Mesothelial cell of epicardium (in vitro differentiated cells): ENCODE measurements around the gene CD8B2. TPM values are rescaled to one million over a fixed set of nuclear protein-coding genes. Genes with fewer than 3 reads are reported as not detected.
A peak's percentile ranks its signal among the peaks of the same experiment; 100 is the strongest.

ENCODE experiments used
- DNase-seq, 2 experiments: peaks; one replicate each; pipeline ENCODE4 v3.0.0; 2021; ENCODE audit warnings: low spot score in 2 of 2; ENCODE audit not compliant: unreplicated experiment in 2 of 2
- H3K27ac Mint-ChIP-seq: 2 replicates; pipeline ENCODE4 v1.8.0; 2021; ENCODE audit warnings: mixed read lengths
- H3K27me3 Mint-ChIP-seq: 2 replicates; pipeline ENCODE4 v1.8.0; 2021; ENCODE audit warnings: low read depth, mixed read lengths
- H3K36me3 Mint-ChIP-seq: 2 replicates; pipeline ENCODE4 v1.8.0; 2021; ENCODE audit warnings: mixed read lengths
- H3K4me1 Mint-ChIP-seq: 2 replicates; pipeline ENCODE4 v1.8.0; 2021; ENCODE audit warnings: mixed read lengths
- H3K4me3 Mint-ChIP-seq: 2 replicates; pipeline ENCODE4 v1.8.0; 2021; ENCODE audit warnings: mild to moderate bottlenecking, moderate library complexity, mixed read lengths
- H3K9me3 Mint-ChIP-seq: 2 replicates; pipeline ENCODE4 v1.8.0; 2021; ENCODE audit warnings: mixed read lengths
- total RNA-seq: library from RNA; stranded (reverse); gene quantifications from 3 replicates; pipeline ENCODE4 v1.2.1, GENCODE V29; 2021
- TF ChIP-seq, protein P1 (sequence below): fragments of 200-600 bp; sonication (generic); IDR thresholded peaks from one replicate; pipeline ENCODE4 v1.5.0; 2021; ENCODE audit warnings: antibody characterized with exemption; ENCODE audit not compliant: unreplicated experiment

Gene CD8B2
- total RNA-seq, 1 donor from 2014 or later = not detected

DNA sequence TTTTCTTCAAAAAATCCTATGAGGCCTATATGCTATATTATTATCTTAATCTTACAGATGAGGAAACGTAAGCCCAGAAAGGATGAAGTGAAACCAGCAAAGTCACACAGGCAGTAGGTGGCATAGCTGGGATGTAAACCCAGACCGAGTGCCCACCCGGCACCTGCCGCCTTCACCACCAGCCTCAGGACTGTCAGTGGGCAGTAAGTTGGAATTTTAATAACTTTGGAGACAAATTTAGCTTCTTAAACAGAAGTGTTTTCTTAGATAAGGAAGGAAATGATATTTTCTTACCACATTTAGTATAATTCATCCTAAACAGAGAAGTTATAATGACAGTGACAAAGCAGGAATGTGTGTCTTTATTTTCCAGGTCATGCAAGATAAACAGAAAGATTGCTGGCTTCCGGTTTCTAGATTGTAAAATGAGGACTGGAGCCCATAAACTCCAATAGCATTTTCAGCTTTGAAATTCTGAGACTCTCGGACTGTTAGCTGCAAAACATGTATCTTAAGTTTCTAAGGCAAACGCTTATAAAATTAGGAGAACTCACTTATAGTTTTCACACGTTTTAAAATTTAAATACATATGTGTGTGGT, 59.3 kb downstream of the CD8B2 start:
- Mint-ChIP-seq H3K27ac (no peak overlapping the region), H3K4me1 (peaks cover 27% of the 10 kb centered on the region), H3K36me3 (no peaks in the 10 kb centered on the region), H3K9me3 (no peaks in the 10 kb centered on the region), H3K4me3 (no peak overlapping the region), H3K27me3 (peaks cover 4% of the 10 kb centered on the region)
- TF ChIP-seq, protein P1, sequence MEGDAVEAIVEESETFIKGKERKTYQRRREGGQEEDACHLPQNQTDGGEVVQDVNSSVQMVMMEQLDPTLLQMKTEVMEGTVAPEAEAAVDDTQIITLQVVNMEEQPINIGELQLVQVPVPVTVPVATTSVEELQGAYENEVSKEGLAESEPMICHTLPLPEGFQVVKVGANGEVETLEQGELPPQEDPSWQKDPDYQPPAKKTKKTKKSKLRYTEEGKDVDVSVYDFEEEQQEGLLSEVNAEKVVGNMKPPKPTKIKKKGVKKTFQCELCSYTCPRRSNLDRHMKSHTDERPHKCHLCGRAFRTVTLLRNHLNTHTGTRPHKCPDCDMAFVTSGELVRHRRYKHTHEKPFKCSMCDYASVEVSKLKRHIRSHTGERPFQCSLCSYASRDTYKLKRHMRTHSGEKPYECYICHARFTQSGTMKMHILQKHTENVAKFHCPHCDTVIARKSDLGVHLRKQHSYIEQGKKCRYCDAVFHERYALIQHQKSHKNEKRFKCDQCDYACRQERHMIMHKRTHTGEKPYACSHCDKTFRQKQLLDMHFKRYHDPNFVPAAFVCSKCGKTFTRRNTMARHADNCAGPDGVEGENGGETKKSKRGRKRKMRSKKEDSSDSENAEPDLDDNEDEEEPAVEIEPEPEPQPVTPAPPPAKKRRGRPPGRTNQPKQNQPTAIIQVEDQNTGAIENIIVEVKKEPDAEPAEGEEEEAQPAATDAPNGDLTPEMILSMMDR = no peak
- no peak for DNase-seq

DNA sequence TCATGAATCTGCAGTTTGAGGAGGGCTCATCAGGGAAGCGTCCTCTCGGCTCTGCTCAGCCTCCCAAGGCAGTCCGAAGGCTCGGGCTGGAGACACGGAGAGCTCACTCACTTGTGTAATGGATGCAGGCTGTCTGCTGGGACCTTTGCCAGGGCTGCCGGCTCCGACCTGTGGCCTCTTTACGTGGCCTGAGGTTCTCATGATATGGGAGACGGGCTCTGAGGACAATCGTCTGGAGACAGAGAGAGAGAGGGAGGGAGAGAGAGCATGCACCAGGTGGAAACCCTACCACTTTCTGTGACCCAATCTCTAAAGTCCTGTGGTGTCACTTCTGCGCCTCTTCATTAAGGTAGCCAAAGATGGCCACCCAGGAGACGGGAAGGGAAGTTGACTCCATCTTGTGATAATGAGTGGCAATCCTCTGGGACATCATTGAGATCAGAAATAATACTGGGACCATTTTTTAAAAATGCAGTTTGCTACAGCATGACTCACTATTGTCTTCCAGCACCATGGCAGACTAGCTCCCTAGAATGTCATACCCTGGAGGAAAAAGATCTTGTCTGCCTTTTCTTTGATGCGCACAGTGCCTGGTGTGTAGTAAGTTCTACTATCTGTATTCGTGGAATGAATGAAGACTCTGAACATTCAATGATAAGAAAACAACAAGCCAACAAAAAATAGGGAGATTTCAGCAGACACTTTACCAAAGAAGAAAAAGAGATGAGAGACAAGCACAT, 60.2 kb downstream of the CD8B2 start:
- peaks cover 31% of the 10 kb centered on the region for H3K4me1 Mint-ChIP-seq
- DNase-seq = no peak

DNA sequence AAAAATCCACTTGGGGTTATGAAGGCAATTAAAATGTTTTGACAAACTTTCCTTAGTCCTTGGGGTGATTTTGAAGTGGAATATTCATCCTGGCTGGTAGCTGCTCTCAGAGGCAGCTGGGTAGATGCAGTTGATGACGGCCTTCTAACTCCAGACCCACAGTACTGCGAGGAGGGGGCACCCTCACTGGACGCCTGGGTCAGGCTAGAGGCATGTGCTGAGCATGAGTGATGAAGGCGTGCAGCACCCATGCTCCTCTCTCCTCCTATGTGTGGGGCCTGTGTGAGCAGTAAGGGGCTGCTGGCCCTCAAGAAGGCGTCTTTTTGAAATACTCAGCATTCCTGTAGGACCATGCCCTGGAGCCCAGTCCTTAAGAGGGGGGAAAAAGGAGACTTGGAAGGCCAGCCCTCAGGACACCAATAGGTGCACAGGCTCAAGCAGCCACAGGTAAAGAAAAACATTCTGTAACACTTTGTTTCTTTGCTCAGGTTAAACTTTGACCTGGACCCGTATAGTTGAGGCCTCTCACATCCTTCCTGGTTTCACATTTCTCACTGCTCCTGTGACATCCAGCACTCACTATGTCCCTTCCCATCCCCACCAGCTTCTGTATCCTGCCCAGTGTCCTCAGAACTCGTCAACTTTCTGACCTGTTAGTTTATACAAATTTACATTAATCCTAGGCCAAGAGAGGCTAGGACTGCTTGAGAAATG, 64.4 kb downstream of the CD8B2 start:
- DNase-seq = no peak
- Mint-ChIP-seq H3K36me3 (no peaks in the 10 kb centered on the region), H3K4me1 (peaks cover 36% of the 10 kb centered on the region), H3K9me3 (peaks cover 10% of the 10 kb centered on the region), H3K4me3 (no peak overlapping the region), H3K27me3 (no peaks in the 10 kb centered on the region), H3K27ac (no peak overlapping the region)
- TF ChIP-seq, protein P1 = no peak

More for the DNA sequence above, 60.2 kb downstream of the CD8B2 start:
- H3K4me3 Mint-ChIP-seq = no peak overlapping the region
- TF ChIP-seq, protein P1 = no peak
- H3K36me3 Mint-ChIP-seq = no peaks in the 10 kb centered on the region
- peak overlapping the region; percentile 85 for H3K27ac Mint-ChIP-seq
- peaks cover 4% of the 10 kb centered on the region for H3K27me3 Mint-ChIP-seq
- no peaks in the 10 kb centered on the region for H3K9me3 Mint-ChIP-seq

DNA sequence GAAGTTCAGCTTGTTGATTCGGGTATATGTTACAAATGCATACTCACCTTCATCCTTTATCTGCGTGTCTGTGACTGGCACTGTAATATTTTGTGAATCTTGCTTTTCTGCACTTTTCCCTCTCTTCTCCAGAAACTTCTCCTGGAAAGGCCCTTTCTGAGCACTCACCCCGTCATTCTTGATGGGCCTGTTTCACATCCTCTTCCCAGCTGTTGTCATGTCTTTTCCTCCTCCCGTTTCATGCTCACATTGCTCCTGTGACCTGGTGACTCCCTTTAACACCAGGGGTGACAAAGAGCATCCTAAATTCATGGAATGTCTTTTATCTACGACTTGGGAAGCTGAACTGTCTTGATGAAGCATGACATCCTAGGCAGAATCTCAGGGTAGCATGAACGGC, 65.8 kb downstream of the CD8B2 start:
- peaks cover 26% of the 10 kb centered on the region for H3K4me1 Mint-ChIP-seq
- DNase-seq = no peak
- no peaks in the 10 kb centered on the region for H3K27me3 Mint-ChIP-seq
- TF ChIP-seq, protein P1 = no peak
- H3K27ac Mint-ChIP-seq = peak overlapping the region; percentile 13
- H3K36me3 Mint-ChIP-seq = no peaks in the 10 kb centered on the region
- no peak overlapping the region for H3K4me3 Mint-ChIP-seq
- H3K9me3 Mint-ChIP-seq = peaks cover 15% of the 10 kb centered on the region

DNA sequence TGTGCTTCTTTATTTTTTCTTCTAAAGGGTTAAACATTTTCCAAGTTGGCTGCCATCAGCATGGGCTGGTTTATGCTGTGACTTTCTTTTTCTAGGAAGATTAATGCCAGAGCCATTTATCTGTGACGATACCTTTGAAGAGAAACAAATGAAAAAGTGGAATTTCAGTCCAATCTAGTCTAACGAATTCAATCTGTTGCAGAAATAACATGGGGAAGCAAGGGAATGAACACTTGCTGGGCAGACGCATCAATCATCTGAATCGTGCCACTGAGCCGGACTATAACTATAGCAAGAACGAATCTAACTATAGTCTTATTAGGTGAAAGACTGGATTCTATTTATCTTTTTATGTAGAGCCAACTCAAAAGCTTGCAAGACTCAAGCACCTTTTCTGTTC, 66.2 kb downstream of the CD8B2 start:
- Mint-ChIP-seq H3K4me1 (peaks cover 22% of the 10 kb centered on the region), H3K36me3 (no peaks in the 10 kb centered on the region), H3K4me3 (no peak overlapping the region), H3K27me3 (no peaks in the 10 kb centered on the region), H3K27ac (peak overlapping the region; percentile 13), H3K9me3 (peaks cover 15% of the 10 kb centered on the region)
- TF ChIP-seq, protein P1 = no peak
- no peak for DNase-seq
